Tongue (tissue), 2 donors: Measurements from ENCODE around the gene MCTP2. TPM values are rescaled to one million over a fixed set of nuclear protein-coding genes. Genes with fewer than 3 reads are reported as not detected.

Source experiments
- DNase-seq: peaks from one replicate; pipeline ENCODE4 v3.0.0-alpha.2; 2015
- total RNA-seq: library from RNA; depleted of rRNA; stranded (reverse); fragments of >200 nt; gene quantifications from one replicate; pipeline ENCODE4 v1.2.3, GENCODE V29; 2014

MCTP2 gene
- total RNA-seq, 1 donor from 2014 or later = 16.6 TPM

DNA sequence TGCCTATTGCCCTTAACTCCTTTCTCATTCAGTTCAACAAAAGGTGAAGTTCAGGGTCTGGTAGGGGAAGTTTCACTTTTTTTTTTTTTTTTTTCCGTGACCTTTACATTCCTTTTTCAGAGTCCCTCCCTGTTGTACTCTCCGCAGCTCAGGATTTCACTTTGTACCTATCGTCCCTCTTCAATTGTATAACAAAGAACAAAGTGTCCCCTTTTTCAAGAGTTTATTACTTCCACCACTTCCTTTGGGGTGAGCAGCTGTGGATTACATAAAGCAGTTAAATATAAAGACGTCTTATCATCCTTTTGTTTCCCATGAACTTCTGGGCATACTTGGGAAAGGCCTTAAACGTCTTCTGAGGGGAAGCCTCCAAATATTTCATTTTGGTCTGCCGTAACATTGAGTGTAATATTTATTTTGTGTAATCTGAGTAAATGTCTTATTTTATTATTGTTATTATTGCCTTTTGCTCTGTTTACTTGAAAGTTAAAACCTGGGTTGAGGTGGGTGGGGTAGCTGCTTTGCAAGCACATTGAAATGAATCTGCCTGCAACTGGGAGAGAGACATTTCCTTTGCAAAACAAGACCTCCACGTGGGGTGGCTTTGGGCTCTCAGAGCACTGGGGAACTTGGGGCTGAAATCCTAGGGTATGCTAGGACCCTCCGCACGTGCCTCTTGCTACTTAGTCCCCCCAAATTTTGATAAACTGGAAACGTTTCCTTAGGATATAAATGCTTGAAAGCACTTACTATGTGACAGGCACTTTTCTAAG is 169.4 kb downstream of the MCTP2 start:
- no peak for DNase-seq

DNA sequence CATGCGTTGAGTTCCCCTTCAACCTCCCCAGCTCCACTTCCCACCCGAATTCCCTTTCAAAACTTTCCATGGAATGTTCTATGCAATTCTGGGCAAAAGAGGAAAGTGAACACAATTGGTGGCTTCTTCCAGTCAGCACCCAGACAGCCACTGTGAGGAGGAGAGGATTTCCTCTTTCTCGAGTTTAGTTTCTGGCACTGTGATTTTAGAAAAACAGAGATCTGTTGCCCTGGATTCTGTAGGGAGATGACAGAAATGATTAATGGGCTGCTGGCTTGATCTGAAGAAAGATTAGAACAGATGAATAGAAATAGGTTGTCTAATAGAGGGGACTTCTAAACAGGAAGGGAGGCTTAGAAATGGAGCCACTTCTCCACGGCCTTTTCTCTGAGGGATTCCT is 172.0 kb downstream of the MCTP2 start:
- no peak for DNase-seq

DNA sequence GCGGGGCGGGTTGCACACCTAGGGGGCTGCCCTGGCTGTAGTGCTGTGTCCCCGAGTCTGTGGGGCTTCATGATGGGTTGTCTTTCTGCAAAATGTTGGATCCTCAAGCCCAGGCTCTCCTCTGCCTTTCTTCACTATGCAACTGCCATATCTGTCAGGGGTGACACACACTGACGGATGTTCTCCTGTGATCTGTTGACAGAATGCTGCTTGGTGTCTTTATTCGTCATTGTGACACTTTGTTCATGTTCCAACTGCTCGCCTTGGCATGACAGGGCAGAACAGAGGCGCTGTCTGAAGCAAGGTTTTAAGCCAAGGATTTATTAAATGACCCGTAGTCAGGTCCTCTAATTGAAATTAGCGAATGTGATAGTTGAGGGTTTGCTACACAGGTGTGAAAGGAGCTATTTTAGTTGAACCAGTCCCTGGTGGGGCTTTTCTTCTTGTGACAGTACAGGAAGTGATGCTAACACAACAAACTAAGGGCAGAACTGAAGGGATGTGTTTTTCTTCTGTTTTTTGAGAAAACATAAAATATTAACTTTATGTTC is 173.4 kb downstream of the MCTP2 start:
- no peak for DNase-seq

DNA sequence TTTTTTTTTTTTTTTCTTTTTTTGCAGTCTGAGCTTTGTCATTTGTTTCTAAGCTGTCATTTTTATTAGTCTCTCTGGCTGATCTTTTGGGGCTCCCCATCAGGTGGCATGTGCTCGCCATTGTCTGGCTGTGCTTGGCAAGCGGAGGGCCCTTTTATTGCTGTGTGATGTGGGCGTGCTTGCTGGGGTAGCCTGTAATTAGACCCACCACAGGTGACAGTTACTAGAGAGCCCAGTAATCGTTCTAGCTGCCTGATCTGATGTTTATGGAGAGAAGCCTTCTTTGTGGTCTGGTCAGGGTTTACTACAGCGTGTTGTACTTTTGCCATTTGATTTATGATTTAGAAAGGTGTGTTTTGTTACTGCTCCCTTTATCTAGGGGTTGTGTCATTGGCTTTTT is 179.9 kb downstream of the MCTP2 start:
- peak; percentile 22 for DNase-seq

DNA sequence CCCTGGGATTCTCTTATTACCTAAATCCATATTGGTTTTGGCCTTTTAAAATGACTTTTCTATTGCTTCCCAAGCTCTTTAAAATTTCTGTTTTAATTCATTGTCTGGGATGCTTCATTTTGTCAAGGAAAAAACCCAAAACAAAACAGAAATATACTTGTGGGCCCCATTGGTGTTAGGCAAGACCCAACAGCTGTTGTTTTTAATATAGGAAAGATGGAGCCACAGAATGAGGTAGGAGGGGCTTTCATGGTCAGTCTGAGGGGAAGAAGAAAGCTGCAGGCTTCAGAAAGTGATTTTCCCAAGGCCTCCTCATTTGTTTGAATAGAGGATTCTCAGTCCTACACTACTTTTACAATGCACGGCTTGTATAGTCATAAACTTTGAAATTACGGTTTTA is 180.5 kb downstream of the MCTP2 start:
- peak; percentile 64 for DNase-seq

DNA sequence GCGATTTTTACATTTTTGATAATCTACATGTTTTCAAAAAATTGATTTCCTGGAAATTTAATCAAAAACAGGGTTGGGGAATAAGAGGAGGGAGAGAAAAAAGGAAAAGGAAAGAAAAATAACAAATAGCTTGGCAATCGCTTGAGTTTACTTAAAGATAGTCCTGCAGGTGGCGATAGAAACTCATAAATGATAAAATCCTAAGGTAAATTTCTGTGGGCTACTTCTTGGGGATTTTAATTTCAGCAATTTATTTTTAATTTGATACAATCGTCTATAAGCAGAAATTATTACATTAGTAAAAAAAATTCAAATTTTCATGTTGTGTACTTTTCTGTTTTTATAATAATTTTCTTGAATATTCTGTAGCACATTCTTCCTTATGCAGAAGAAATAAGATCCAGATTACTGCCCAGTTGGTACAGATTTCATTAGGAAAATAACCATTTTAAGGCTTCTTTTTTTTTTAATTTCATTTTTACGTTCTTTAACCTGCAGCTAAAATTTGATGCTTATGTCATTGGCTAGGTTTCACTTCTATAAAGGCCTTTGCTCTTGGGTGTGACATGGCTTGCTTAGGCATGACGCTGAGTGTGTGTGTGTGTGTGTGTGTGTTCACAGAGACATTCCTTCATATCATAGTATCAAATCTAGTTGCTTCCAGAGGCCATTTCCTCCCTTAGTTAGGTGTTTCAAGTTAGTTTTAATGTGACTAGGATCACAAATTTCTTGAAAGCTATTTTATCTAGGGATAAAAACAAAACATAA is 181.8 kb downstream of the MCTP2 start:
- DNase-seq = peak; percentile 79

DNA sequence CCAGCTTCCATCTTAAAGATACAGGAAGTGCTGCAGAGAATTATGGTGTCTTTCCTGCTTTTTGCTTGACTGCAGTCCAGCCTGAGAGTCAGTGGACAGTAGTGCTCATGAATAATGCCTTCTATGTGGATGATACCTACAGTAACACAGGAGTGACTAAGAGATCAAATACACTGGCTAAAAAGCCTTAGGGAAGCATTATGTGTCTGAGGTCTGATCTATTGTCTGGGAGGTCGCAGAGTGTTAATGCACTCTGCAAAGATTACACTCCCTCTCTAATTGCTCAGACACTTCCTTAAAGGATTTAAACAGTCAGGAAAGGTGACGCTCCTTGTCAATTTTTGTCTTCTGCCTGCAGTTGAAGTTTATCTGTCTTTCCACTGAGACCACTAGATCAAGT is 183.6 kb downstream of the MCTP2 start:
- DNase-seq = no peak

DNA sequence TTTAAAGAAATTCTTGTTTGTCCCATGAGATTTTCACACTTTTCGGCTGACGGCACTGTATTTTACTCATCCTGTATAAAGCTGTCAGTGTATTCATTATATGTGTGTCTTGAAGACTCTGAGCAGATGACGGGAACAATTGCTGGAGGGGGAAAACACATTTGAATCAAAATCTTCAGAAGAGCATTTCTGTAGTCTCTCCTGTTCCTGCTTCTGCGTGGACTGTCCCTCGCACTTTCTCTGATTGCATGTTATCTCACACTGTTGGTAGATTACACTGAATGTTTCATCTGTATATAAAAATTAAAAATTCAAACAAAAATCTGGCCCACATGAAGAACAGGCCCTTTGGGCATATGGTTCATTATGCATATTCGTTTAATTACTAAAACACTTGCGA is 184.9 kb downstream of the MCTP2 start:
- no peak for DNase-seq

DNA sequence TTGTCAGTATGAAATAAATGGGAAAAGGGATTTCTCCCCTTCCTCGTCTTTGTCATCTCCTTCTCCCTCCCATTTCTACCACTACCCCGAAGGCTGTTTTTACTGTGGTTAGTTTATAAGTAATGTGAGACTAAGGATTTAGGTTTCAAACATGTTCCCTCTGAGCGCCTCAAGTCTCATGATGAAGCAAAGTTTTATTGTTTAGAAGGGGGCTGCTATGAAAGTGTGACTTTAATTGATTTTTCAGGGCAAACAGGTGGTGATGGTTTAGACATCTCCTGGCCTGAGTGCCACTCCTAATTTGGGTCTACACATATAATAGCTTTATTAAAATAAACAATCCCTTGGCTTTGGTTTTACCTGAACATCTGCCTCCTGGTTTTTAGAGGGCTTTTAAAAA is 185.5 kb downstream of the MCTP2 start:
- DNase-seq = peak; percentile 45

DNA sequence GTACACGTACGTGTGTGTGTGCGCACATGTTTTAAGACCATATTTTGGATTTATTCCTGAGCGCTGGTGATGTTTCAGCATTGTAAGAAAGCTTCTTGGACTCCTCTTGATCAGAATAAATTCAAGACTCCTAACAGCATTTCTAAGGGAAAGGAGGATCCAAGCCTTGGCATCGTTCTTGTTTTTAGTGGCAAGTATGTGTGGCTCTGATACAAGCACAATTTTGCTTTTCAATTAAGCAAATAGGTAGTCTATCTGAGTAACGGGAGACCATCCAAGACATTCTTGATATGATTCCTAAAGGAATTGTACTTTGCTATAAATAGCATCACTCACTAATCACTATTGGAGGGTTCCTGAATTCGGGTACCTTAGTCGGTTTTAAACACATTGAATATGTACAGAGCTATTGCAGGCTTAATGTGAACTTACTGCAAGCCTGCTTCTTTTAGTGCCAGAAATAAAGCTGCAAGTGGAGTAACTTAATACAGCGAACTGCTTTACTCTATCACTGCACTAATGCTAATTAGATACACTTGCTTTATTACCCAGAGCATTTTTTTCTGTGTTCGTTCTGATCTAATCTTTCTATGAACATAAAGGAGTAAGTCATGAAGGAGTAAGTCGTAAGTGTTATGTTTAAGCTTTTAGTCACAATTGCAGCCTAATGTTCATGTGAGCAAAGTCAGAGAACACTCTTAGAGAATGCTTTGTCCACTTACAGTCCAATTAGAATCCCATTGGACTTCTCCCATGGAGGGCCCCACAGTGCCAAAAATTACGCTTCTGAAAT is 186.3 kb downstream of the MCTP2 start:
- peak; percentile 66 for DNase-seq

DNA sequence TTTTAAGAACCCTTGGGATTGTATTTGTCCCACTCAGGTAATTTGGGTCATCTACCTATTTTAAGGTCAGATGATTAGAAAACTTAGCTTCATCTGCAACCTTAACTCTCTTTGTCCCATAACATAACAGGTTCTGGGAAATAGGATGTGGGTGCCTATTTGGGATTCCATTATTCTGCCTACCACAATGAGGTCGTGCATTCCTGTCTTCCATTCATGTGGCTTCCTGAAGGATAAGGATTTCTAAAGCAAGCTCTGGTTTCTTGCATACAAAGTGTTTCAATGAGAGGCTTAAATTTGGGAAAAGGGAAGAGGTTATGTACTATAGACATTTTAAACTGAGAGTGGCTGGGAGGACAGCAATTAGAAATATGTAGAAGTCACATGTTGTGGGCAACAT is 190.3 kb downstream of the MCTP2 start:
- DNase-seq = no peak

DNA sequence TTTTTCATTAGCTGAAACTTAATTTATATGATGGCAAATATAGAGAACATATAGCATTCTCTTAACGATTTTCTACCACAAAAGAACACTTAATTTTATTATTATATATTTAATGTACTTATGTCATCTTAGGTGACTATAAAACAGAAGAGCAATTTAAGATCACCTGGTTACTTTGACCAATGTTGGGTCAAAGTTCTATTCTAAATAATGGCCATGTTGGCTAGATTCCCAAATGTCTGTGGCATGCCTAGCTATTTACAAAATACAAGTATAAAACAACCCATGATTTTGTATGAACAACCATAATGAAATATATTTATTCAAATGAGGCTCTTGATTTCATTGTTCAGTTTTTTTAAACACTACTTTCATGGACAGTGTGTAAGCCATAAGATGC is 200.9 kb downstream of the MCTP2 start:
- DNase-seq = no peak

DNA sequence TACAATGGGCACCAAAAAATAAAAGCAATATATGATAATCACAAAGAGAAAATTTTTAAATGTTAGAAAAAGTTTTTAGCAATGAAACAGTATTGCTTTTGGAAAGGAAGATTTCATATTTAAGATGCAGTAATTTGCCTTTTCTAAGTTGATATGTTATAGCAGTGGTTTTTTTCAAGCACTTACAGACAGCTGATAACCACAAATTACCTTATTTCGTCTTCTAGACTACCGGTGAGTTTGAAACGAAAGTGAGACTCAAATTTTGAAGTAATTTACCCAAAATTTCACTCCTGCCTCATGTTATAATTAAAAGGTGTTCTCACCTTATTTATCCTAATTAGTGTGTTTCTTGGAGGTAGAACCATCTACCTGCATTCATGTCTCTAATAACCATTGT is 207.8 kb downstream of the MCTP2 start:
- DNase-seq = no peak

DNA sequence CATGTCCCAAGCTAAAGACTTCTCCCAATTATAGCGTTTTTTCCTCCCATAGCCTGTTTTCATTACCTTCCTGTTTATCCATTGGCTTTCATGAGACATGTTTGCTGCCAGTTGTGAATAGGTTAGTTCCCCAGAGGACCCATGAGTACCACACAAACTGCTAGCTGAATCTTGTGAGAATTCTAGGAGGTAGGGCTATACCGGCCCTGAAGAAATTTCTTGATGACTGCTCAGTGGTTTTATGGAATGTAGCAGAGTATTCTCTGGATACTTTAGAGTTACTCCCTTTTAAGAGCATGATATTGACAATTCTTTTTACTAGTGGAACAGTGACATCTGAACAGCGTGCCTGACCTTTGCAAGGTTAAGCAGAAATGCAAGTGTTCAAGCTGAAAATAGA is 210.4 kb downstream of the MCTP2 start:
- no peak for DNase-seq

DNA sequence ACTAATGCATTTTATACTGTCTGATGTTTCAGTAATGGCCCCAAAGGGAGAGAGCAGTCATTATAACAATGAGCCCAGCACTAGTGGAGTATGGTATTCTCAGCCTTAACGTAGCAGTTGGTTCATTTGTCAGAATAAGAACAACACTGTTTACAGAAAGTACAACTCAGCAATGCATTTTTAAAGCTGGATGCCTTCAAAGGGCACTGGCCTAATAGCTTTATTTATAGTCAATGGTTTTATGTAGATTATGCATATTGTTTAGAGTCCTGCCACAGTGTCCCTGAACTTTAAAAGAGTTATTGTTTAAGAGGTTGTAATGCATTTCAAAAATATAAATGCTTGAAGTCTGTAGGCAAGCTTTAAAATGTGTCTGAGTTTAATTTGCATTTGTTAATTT is 211.1 kb downstream of the MCTP2 start:
- no peak for DNase-seq

DNA sequence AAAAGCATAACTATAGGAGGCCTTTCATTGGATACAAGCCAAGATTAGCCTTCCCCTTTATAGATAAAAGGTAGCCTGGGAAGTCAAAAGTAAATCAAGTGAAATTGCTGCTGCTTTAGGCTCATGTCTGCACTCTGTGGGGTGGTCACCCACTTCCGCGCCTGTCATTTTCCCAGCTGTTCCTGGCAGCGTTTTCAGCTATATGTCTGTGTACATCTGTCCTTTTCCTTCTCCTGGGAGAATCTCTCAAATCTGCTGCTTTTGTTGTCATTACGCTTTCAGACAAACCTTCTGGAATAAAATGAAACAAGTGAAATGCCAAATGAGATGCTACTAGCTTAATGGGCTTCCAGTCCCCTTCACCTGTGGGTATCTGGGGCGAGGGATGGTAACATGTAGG is 211.8 kb downstream of the MCTP2 start:
- peak; percentile 24 for DNase-seq

DNA sequence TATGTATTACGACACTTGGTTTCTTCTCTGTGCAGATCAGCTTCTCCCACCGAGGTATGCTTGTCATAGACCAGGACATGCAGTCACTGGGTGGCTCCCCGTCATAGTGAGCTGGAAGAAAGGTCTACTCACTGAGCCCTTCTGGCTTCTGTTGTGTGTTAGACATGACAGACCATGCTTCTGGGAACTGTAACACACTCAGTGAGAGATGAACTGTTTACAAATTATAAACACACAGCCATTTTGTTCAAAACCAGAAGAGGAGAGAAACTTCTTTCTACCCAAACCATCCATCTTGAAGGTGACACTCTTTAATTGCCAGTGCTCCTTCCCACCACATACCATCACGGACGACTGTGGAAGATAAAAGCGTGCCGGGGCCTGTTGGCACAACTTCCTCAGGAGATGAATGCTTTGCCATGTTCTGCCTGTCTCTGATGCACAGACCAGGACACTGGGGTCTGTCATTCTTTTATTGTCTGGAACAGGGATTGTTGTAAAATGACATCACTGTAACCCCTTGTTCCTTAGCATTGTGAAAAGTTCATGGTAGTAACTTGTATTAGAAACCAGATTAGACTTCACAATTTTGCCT is 214.3 kb downstream of the MCTP2 start:
- peak; percentile 62 for DNase-seq

DNA sequence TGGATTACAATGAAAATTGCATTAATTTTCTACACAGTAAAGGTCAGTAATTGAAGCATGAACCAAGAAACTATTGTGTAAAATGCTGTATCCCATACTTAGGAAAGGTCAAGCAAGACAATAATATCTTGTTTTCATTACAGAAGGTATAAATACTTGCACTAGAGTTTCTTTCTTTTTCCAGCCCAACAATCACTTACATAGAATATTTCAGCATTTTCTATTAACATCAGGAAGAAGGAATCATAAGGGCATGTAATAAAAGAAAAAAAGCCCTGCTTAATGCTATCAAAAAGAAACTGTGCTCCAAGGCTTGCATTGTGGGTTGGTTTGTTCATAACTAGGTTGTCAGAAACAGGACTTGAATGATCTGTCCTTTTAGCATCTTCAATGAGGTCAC is 215.1 kb downstream of the MCTP2 start:
- DNase-seq = no peak

DNA sequence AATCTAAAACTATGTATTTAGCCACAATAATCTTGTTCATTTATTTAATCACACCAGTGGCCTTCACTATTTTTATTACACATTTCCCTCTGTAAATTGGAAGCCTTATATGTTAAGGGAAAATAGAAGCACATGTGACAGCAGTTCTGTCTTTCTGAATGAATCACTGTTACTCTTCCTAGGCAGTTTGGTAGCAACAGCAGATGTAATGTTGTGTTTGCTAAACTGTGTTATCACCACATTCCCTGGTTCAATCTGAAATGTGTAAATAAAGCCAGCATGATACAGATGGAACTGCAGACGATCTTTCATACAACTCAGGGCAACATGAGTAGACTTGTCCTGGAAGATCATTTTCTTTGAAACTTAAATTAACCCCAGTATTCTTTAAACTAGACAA is 220.1 kb downstream of the MCTP2 start:
- DNase-seq = no peak

DNA sequence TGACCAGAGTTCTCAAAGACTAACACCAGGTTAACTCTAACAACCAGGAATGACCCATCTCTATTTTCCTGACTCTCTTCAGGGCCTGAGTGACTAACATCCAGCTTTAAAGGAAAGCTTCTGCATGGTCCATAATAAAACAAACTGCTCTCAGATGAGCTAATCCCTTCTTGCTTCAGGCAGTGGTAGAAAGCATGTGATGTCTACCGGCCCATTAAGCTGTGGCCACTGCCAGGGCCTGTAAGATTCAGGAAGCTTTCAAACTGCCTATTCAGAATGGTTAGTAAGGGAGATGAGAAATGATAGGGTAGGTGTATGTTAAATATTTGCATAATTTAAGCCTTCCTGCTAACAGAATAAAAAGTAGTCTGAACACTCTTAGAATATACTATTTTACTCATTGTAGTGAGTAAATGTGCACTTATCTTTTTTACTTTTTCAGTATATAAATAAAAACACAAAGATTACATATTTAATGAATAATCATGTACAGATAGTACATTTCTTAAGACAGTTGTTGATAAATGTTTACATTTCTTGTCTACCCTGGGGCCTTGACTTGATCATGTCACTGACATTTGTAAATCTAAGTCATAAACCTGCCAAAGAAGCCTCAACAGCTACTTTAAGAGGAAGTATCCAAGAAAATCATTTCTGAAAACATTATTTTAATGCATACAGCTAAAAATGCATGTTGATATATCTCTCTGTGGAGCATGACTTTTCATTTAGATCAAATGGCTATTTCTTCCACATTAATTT is 222.0 kb downstream of the MCTP2 start:
- no peak for DNase-seq

DNA sequence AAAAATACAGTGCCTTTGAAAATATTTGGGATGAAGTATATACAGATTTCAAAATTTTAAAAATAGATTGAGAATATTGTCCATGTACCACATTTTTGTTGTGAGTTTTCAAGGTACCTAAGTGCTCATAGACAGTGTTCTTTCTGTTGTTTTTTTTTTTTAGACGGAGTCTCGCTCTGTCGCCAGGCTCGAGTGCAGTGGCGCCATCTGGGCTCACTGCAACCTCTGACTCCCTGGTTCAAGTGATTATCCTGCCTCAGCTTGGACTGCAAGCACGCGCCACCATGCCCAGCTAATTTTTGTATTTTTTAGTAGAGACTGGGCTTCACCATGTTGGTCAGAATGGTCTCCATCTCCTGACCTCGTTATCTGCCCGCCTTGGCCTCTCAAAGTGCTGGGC is 223.9 kb downstream of the MCTP2 start:
- DNase-seq = no peak

DNA sequence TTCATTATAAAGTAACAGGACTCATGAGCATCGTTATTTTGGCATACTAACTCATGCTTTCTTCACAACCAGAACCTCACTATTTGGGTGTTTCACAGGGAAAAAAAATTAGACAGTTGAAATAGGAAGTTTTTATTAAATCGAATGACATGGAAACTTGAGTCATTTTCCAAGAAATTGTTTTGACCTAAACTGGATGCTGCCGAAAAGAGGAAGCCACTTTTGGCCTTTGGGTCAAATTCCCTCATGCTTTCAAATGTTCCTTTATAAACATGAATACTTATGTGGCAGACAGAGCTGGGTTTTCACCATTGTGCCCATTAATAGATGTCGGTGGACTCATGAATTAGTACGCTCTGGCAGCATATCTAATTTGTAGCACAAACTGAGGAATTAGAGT is 224.9 kb downstream of the MCTP2 start:
- no peak for DNase-seq
